ENCODE results near the gene PLEKHA8.
A peak's percentile ranks its signal among the peaks of the same experiment; 100 is the strongest.

PLEKHA8 gene

GRCh38 chr7:30010021-30010420 is 18.2 kb upstream of the PLEKHA8 start:
- Mint-ChIP-seq H3K27ac (no peak overlapping the region), H3K4me1 (no peaks in the 10 kb centered on the region), H3K36me3 (peaks cover 10% of the 10 kb centered on the region), H3K27me3 (no peaks in the 10 kb centered on the region), H3K4me3 (no peak overlapping the region), H3K9me3 (no peaks in the 10 kb centered on the region)

DNA sequence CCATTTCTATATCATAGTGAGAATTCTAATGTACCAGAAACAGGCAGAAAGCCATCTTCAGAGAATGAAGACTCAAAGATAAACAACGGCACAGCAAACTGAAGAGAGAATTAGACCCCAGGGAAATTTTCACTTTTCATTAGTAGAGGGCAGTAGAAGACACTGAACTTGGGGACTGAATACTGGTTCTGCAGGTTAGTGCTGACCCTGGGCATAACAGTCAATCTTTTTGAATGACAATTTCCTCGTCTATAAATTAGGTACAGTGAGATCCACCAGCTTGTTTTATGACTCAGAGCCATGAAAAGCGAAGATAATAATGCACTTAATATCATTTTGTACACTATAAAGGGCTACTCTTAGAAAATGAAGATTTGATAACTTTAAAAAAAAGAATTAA is 15.5 kb upstream of the PLEKHA8 start:
- H3K4me1 Mint-ChIP-seq, result no peaks in the 10 kb centered on the region
- no peaks in the 10 kb centered on the region for H3K27me3 Mint-ChIP-seq
- no peak overlapping the region for H3K27ac Mint-ChIP-seq
- H3K36me3 Mint-ChIP-seq, result peaks cover 11% of the 10 kb centered on the region
- H3K9me3 Mint-ChIP-seq, result no peaks in the 10 kb centered on the region
- H3K4me3 Mint-ChIP-seq, result no peak overlapping the region

DNA sequence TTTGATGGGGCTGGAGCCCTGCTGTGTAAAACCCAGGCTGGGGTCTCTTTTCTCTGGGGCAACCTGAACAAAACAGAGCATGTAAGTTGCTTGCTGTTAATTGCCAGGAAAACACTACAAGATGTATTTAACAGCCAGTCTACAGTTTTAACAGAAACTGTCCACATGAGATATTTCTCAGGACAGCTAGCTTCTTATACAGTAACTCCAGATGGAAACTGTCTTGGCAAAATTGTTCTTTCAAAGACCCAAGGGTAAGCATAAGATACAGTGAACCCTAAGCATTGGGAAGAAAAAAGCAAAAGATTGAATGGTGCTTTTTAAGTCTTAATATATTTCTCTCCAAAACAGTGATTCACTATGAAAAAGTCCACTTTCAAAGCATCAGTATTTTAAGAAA is 9.8 kb upstream of the PLEKHA8 start:
- peaks cover 9% of the 10 kb centered on the region for H3K36me3 Mint-ChIP-seq
- H3K27me3 Mint-ChIP-seq, result no peaks in the 10 kb centered on the region
- no peak overlapping the region for H3K27ac Mint-ChIP-seq
- no peak overlapping the region for H3K4me3 Mint-ChIP-seq
- H3K9me3 Mint-ChIP-seq, result no peaks in the 10 kb centered on the region
- peaks cover 14% of the 10 kb centered on the region for H3K4me1 Mint-ChIP-seq

DNA sequence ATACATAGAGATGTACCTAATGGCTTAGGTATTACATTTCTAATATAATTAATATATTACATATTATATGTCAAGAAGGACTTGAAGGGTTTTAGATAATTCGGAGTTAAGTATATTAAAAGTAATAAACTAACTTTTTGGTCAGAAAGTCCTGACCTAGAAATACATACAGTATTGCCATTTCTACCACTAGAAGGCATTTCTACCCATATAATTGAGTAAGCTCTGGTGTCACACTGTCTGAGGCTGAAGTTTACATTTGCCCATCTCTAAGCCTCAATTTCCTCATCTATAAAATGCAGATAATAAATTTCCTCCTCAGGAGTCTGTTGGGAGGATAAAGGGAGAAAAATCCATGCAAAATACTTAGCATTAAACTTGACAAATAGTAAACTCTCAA is 8.8 kb upstream of the PLEKHA8 start:
- peaks cover 9% of the 10 kb centered on the region for H3K36me3 Mint-ChIP-seq
- H3K27me3 Mint-ChIP-seq, result no peaks in the 10 kb centered on the region
- H3K9me3 Mint-ChIP-seq, result no peaks in the 10 kb centered on the region
- H3K4me1 Mint-ChIP-seq, result peaks cover 19% of the 10 kb centered on the region
- no peak overlapping the region for H3K4me3 Mint-ChIP-seq
- no peak overlapping the region for H3K27ac Mint-ChIP-seq

GRCh38 chr7:30019960-30020359 is 8.3 kb upstream of the PLEKHA8 start:
- Mint-ChIP-seq H3K36me3 (peaks cover 6% of the 10 kb centered on the region), H3K9me3 (no peaks in the 10 kb centered on the region), H3K4me3 (no peak overlapping the region), H3K27ac (no peak overlapping the region), H3K27me3 (no peaks in the 10 kb centered on the region), H3K4me1 (peaks cover 25% of the 10 kb centered on the region)

- H3K27me3 Mint-ChIP-seq, result no peaks in the 10 kb centered on the region
- H3K4me3 Mint-ChIP-seq, result no peak overlapping the region
- no peak overlapping the region for H3K27ac Mint-ChIP-seq
- H3K9me3 Mint-ChIP-seq, result no peaks in the 10 kb centered on the region
- H3K4me1 Mint-ChIP-seq, result peaks cover 31% of the 10 kb centered on the region
- peaks cover 7% of the 10 kb centered on the region for H3K36me3 Mint-ChIP-seq
Measured at GRCh38 chr7:30020535-30020934, 7.7 kb upstream of the PLEKHA8 start.

- Mint-ChIP-seq H3K9me3 (no peaks in the 10 kb centered on the region), H3K27me3 (no peaks in the 10 kb centered on the region), H3K4me1 (peaks cover 42% of the 10 kb centered on the region), H3K36me3 (peaks cover 5% of the 10 kb centered on the region), H3K4me3 (no peak overlapping the region), H3K27ac (no peak overlapping the region)
Measured at GRCh38 chr7:30022991-30023390, 5.2 kb upstream of the PLEKHA8 start.

DNA sequence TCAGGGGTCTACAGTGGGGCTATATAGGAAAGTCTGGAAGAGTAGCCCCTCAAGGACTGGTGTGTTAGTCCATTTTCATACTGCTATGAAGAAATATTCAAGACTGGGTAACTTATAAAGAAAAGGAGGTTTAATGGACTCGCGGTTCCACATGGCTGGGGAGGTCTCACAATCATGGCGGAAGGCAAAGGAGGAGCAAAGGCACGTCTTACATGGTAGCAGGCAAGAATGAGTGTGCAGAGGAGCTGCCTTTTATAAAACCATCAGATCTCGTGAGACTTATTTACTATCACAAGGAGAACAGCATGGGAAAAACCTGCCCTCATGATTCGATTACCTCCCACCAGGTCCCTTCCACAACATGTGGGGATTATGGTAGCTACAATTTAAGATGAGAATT is 4.7 kb upstream of the PLEKHA8 start:
- no peak overlapping the region for H3K4me3 Mint-ChIP-seq
- H3K9me3 Mint-ChIP-seq, result no peaks in the 10 kb centered on the region
- no peak overlapping the region for H3K27ac Mint-ChIP-seq
- peaks cover 4% of the 10 kb centered on the region for H3K36me3 Mint-ChIP-seq
- H3K4me1 Mint-ChIP-seq, result peaks cover 42% of the 10 kb centered on the region
- no peaks in the 10 kb centered on the region for H3K27me3 Mint-ChIP-seq

DNA sequence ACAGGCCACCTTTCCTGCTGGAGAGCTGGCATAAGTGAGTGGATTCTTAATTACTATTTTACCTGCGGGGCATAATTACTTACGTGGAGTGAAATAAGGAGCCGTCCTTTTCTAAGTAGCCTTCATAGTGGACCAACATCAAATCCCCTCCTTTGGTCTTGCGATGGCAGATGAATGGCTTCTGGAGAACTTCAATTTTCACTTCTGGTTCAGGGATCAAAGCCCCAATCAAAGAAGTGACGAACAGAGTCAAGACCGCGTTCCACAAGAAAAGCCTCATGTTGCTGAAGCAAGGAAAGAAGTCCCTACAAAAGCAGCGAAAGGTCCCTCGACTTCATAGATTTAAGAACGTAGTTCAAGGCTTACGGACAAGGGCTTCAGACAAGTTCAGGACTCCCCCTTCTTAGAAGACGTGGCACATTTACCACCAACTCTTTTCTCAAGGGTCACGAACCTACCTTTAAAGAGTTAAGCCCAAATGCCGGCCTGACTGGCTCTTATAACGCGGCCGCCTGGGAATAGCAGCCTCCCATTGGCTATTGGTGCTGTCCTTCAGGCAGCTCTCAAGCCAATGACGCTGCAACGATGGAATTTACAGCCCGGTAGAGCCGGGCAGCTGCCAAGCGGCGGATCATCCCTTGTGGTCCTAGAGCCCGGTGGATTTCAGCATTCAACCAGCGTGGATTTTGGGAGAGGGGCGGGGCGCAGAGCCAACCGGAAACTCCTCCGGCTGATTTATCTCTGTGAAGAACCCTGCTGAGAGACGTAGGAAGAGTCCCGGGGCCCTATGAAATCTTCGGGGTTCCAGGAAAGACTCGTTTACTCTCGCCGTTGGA is 1.8 kb upstream of the PLEKHA8 start, which contains the start of gene FKBP14:
Gene FKBP14, minus strand, starts transcription at position 474 of the 836 bp plus-strand sequence. Its CDS starts 194 bp downstream, at position 280.
- Mint-ChIP-seq H3K27ac (peak within 1 kb of the TSS; percentile 87), H3K4me1 (peaks cover 33% of the 10 kb centered on the region), H3K4me3 (peak within 1 kb of the TSS; percentile 96), H3K36me3 (peaks cover 4% of the 10 kb centered on the region), H3K9me3 (no peaks in the 10 kb centered on the region), H3K27me3 (no peaks in the 10 kb centered on the region)

GRCh38 chr7:30027065-30027456 is 1.2 kb upstream of the PLEKHA8 start:
- Mint-ChIP-seq H3K4me1 (peaks cover 33% of the 10 kb centered on the region), H3K27me3 (no peaks in the 10 kb centered on the region), H3K36me3 (peaks cover 4% of the 10 kb centered on the region), H3K9me3 (no peaks in the 10 kb centered on the region), H3K4me3 (peak overlapping the region; percentile 96), H3K27ac (peak overlapping the region; percentile 87)

GRCh38 chr7:30027740-30028215 is 434 bp upstream of the PLEKHA8 start:
- H3K4me3 Mint-ChIP-seq, result peak overlapping the region; percentile 96
- H3K36me3 Mint-ChIP-seq, result peaks cover 4% of the 10 kb centered on the region
- H3K9me3 Mint-ChIP-seq, result no peaks in the 10 kb centered on the region
- H3K27me3 Mint-ChIP-seq, result no peaks in the 10 kb centered on the region
- peaks cover 33% of the 10 kb centered on the region for H3K4me1 Mint-ChIP-seq
- peak overlapping the region; percentile 87 for H3K27ac Mint-ChIP-seq

DNA sequence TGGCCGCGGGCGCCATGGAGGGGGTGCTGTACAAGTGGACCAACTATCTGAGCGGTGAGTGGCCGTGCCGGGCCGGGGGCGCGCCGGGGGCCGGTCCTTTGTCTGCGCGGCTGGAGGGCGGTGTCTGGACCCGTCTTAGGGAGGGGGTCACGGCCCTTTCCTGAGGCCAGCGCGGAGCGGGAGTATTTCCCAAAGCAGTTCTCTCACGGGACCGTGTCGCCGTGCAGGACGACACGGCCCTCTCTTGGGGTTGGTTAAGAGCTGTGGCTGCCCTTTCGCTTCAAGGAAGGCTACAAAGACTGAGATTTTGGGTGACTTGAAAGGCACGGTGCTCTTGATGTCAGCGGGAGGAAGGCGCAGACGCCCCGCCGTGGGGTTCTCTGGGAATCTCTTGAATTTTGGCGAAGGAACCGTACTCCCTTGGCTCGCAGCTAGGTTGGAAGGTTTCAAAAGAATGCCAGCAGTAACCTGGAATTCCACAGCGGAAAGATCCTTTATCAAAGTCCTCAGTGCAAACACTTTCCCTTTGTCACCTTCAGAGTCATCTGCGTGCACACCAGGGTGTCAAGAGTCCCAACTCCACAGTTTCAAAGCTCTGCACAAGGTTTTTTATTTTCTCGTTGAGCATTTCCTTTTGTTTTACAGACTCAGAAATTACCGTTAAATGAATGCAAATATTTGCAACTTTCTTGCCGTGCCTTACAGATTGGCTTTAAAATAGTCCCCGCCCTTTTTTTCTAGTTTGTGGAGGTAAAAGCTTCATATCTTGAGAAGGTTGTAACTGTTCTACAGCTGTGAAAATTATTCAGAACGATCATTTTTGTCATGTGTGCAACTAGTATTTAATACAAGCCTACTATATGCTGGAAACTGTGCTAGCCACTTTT is 780 bp downstream of the PLEKHA8 start:
- peaks cover 4% of the 10 kb centered on the region for H3K36me3 Mint-ChIP-seq
- H3K4me3 Mint-ChIP-seq, result no peak overlapping the region
- peak overlapping the region; percentile 38 for H3K27ac Mint-ChIP-seq
- peaks cover 22% of the 10 kb centered on the region for H3K4me1 Mint-ChIP-seq
- no peaks in the 10 kb centered on the region for H3K27me3 Mint-ChIP-seq
- no peaks in the 10 kb centered on the region for H3K9me3 Mint-ChIP-seq

- Mint-ChIP-seq H3K27ac (no peak overlapping the region), H3K27me3 (no peaks in the 10 kb centered on the region), H3K36me3 (peaks cover 4% of the 10 kb centered on the region), H3K4me1 (peaks cover 19% of the 10 kb centered on the region), H3K9me3 (no peaks in the 10 kb centered on the region), H3K4me3 (no peak overlapping the region)
Measured at GRCh38 chr7:30029696-30030095, 1.5 kb downstream of the PLEKHA8 start.

GRCh38 chr7:30032310-30033125 is 4.3 kb downstream of the PLEKHA8 start:
- no peaks in the 10 kb centered on the region for H3K27me3 Mint-ChIP-seq

GRCh38 chr7:30034501-30034900 is 6.3 kb downstream of the PLEKHA8 start:
- Mint-ChIP-seq H3K9me3 (no peaks in the 10 kb centered on the region), H3K36me3 (peaks cover 2% of the 10 kb centered on the region), H3K4me3 (no peak overlapping the region)

More at GRCh38 chr7:30032310-30033125, 4.3 kb downstream of the PLEKHA8 start:
- peaks cover 2% of the 10 kb centered on the region for H3K36me3 Mint-ChIP-seq
- H3K9me3 Mint-ChIP-seq, result no peaks in the 10 kb centered on the region
- peaks cover 9% of the 10 kb centered on the region for H3K4me1 Mint-ChIP-seq
- no peak overlapping the region for H3K27ac Mint-ChIP-seq
- H3K4me3 Mint-ChIP-seq, result no peak overlapping the region

More at GRCh38 chr7:30034501-30034900, 6.3 kb downstream of the PLEKHA8 start:
- no peak overlapping the region for H3K27ac Mint-ChIP-seq
- peaks cover 12% of the 10 kb centered on the region for H3K4me1 Mint-ChIP-seq
- no peaks in the 10 kb centered on the region for H3K27me3 Mint-ChIP-seq

Data from activated naive CD4-positive, alpha-beta T cell treated with anti-CD3 and anti-CD28 coated beads, Interleukin-2, amount 50 U/mL, for 24 hours (primary cell).